IMR-90 (cell line): ENCODE measurements around the gene PIGN.

ENCODE experiments used
- BHLHE40 ChIP-seq: fragments of 150-350 bp; IDR thresholded peaks from 2 replicates; pipeline ENCODE4 v1.6.1; 2016; ENCODE audit warnings: mild to moderate bottlenecking, low read depth, low read length
- CEBPB ChIP-seq: IDR thresholded peaks from 2 replicates; pipeline ENCODE4 v1.6.1; 2012; ENCODE audit warnings: low read depth, low read length, improper control_type of control experiment
- CHD1 ChIP-seq: IDR thresholded peaks from 2 replicates; pipeline ENCODE4 v1.6.1; 2012; ENCODE audit warnings: low read depth, low read length, improper control_type of control experiment
- CTCF ChIP-seq: conservative IDR thresholded peaks from 2 replicates; pipeline ENCODE4 v1.5.1; 2012; ENCODE audit warnings: mild to moderate bottlenecking, low read depth, low read length, improper control_type of control experiment
- ELK1 ChIP-seq: fragments of 150-350 bp; IDR thresholded peaks from 2 replicates; pipeline ENCODE4 v1.6.1; 2016; ENCODE audit warnings: low read depth, mild to moderate bottlenecking, low read length, moderate library complexity, borderline replicate concordance
- FOS ChIP-seq: fragments of 150-350 bp; IDR thresholded peaks from 2 replicates; pipeline ENCODE4 v1.6.1; 2016; ENCODE audit warnings: low read depth, low read length
- MAFK ChIP-seq: IDR thresholded peaks from 2 replicates; pipeline ENCODE4 v1.6.1; 2012; ENCODE audit warnings: low read depth, low read length, improper control_type of control experiment
- NFE2L2 ChIP-seq: fragments of 150-350 bp; IDR thresholded peaks from 2 replicates; pipeline ENCODE4 v1.6.1; 2016; ENCODE audit warnings: low read depth, mild to moderate bottlenecking, low read length
- POLR2A ChIP-seq: IDR thresholded peaks from 2 replicates; pipeline ENCODE4 v1.6.1; 2012; ENCODE audit warnings: mild to moderate bottlenecking, low read depth, low read length
- RAD21 ChIP-seq: IDR thresholded peaks from 2 replicates; pipeline ENCODE4 v1.6.1; 2012; ENCODE audit warnings: low read length, improper control_type of control experiment
- RFX5 ChIP-seq: IDR thresholded peaks from 2 replicates; pipeline ENCODE4 v1.8.0; 2012; ENCODE audit warnings: low read depth, mild to moderate bottlenecking, low read length, moderate library complexity
- SMC3 ChIP-seq: fragments of 150-350 bp; IDR thresholded peaks from 2 replicates; pipeline ENCODE4 v1.6.1; 2016; ENCODE audit warnings: low read depth, mild to moderate bottlenecking, antibody characterized with exemption, low read length, moderate library complexity
- USF2 ChIP-seq: fragments of 150-350 bp; IDR thresholded peaks from 2 replicates; pipeline ENCODE4 v1.6.1; 2017; ENCODE audit warnings: mild to moderate bottlenecking, antibody characterized with exemption, low read length, low read depth

- TF ChIP-seq POLR2A, result no peak
- TF ChIP-seq CTCF, result no peak
- TF ChIP-seq RFX5, result no peak
- peak; percentile 84 for TF ChIP-seq CEBPB
- no peak for TF ChIP-seq BHLHE40
- no peak for TF ChIP-seq ELK1
- no peak for TF ChIP-seq USF2
- no peak for TF ChIP-seq CHD1
- no peak for TF ChIP-seq NFE2L2
- no peak for TF ChIP-seq SMC3
- no peak for TF ChIP-seq MAFK
- TF ChIP-seq FOS, result no peak
- TF ChIP-seq RAD21, result no peak
These were observed 122.5 kb downstream of the PIGN start for GRCh38 chr18:62064361-62064760.
